Thyroid gland (tissue), 4 donors: ENCODE data around the gene HTR4.

Source experiments
- CTCF ChIP-seq, 6 experiments: fragments of 200-600 bp in 3 of 6; fragments of 450-650 bp in 3 of 6; sonication (generic) in 3 of 6; IDR thresholded peaks; one replicate each; pipeline ENCODE4 v1.5.1; 2016 to 2019; ENCODE audit warnings: antibody characterized with exemption in 6 of 6, mild to moderate bottlenecking in 2 of 6, inconsistent platforms in 1 of 6, moderate library complexity in 1 of 6
- POLR2A ChIP-seq, 2 donors: fragments of 450-650 bp; IDR thresholded peaks; one replicate each; pipeline ENCODE4 v1.6.1; 2017; ENCODE audit warnings: antibody characterized with exemption in 2 of 2, mild to moderate bottlenecking in 2 of 2, moderate library complexity in 1 of 2

GRCh38 chr5:148433826-148434225 lies 220.5 kb downstream of the HTR4 start:
- TF ChIP-seq CTCF (IDR thresholded peaks at IDR 0.05) = no peak
- TF ChIP-seq POLR2A (IDR thresholded peaks at IDR 0.05) = no peak
